ENCODE results near the gene TBCCD1. TPM values are rescaled to one million over a fixed set of nuclear protein-coding genes. Genes with fewer than 3 reads are reported as not detected.

TBCCD1 gene
- total RNA-seq, 1 experiment from 2014 or later, result 7.4 TPM

DNA sequence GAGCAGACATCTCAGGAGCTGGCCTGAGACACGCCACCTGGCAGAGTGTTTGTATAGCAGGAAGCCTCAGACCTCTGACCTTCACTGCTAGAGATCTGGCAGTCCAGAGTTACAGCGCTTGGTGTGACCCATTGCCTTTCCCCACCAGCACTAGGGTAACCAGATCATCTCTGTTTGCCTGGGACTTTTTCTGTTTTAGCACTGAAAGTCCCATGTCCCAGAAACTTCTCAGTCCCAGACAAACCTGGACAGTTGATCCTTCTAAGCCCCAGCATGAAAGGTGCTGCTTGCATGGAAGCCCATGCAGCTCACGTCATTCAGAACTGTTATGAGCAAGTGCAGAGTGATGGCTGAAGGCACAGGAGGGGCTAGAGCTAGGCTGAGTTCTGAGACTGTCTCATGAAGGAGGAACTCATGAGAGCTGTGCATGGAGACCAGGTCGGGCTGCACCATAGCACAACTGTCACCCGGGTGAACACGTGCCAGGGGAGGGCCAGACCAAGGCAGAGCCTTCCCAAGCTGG, 27.5 kb upstream of the TBCCD1 start:
- H3K18ac ChIP-seq (ENCODE audit: insufficient read length, low read depth, low read length), result no peak overlapping the region
- WGBS (ENCODE audit: extremely low coverage, insufficient read length, low lambda C conversion rate), result no CpG with 5 or more reads among the region's 6 CpGs
- H3K4me2 ChIP-seq (ENCODE audit: insufficient read depth, insufficient read length, low read length), result no peak overlapping the region
- no peak overlapping the region for H3K56ac ChIP-seq (ENCODE audit: insufficient read length, low read depth, low read length)
- no peaks in the 10 kb centered on the region for H3K36me3 Mint-ChIP-seq (ENCODE audit: insufficient read depth in 1 of 3, low read depth in 3 of 3)
- H4K8ac ChIP-seq (replicated peaks; ENCODE audit: insufficient read length, low read depth, low read length), result no peak overlapping the region
- H3K4me1 ChIP-seq (ENCODE audit: insufficient read depth, low read length), result no peaks in the 10 kb centered on the region
- H2BK20ac ChIP-seq (ENCODE audit: low read depth, low read length, poor library complexity, severe bottlenecking), result no peak overlapping the region
- peaks cover 6% of the 10 kb centered on the region in 2 experiments for H3K4me1 Mint-ChIP-seq
- no peaks in the 10 kb centered on the region for H3K79me1 ChIP-seq (ENCODE audit: insufficient read depth, low read depth, low read length, poor library complexity, severe bottlenecking)
- peaks cover 3% of the 10 kb centered on the region; the same call in 1 of the 2 replicates for H3K27me3 Mint-ChIP-seq (ENCODE audit: low read depth)
- no peak overlapping the region for H3K4ac ChIP-seq (ENCODE audit: low read depth, low read length)
- H3K9me3 Mint-ChIP-seq, result peaks cover 0 to 3% of the 10 kb centered on the region in 2 experiments; a peak in 1 of 5 replicates
- DNase-seq, result no peak
- TF ChIP-seq, protein P1, sequence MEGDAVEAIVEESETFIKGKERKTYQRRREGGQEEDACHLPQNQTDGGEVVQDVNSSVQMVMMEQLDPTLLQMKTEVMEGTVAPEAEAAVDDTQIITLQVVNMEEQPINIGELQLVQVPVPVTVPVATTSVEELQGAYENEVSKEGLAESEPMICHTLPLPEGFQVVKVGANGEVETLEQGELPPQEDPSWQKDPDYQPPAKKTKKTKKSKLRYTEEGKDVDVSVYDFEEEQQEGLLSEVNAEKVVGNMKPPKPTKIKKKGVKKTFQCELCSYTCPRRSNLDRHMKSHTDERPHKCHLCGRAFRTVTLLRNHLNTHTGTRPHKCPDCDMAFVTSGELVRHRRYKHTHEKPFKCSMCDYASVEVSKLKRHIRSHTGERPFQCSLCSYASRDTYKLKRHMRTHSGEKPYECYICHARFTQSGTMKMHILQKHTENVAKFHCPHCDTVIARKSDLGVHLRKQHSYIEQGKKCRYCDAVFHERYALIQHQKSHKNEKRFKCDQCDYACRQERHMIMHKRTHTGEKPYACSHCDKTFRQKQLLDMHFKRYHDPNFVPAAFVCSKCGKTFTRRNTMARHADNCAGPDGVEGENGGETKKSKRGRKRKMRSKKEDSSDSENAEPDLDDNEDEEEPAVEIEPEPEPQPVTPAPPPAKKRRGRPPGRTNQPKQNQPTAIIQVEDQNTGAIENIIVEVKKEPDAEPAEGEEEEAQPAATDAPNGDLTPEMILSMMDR (conservative IDR thresholded peaks at IDR 0.05), result no peak
- no peaks in the 10 kb centered on the region for H3K9me3 ChIP-seq (ENCODE audit: control insufficient read depth, low read depth, low read length)
- H3K27me3 ChIP-seq (ENCODE audit: insufficient read depth, low read length), result no peaks in the 10 kb centered on the region
- H3K14ac ChIP-seq (ENCODE audit: insufficient read depth, low read length), result no peak overlapping the region
- H3K23ac ChIP-seq (ENCODE audit: insufficient read length, low read depth, low read length), result no peak overlapping the region
- H4K20me1 ChIP-seq (ENCODE audit: control insufficient read depth, insufficient read depth, insufficient read length), result no peaks in the 10 kb centered on the region
- no peak overlapping the region for H3T11ph ChIP-seq (ENCODE audit: low read length)
- no peak overlapping the region for H2BK120ac ChIP-seq (ENCODE audit: low read depth, low read length, poor library complexity, severe bottlenecking)
- H3K27ac ChIP-seq (ENCODE audit: insufficient read length, low read depth, low read length), result no peak overlapping the region
- H2BK5ac ChIP-seq (ENCODE audit: insufficient read length, low read length), result no peak overlapping the region
- H4K5ac ChIP-seq (ENCODE audit: insufficient read length, low read depth, low read length), result no peak overlapping the region
- H2AFZ ChIP-seq (ENCODE audit: low read length), result no peak overlapping the region
- H4K91ac ChIP-seq (ENCODE audit: insufficient read length, low read depth, low read length), result no peak overlapping the region
- no peak overlapping the region for H3K4me3 Mint-ChIP-seq
- no peak overlapping the region for H2AK5ac ChIP-seq (ENCODE audit: insufficient read length, low read length)
- H2BK15ac ChIP-seq (ENCODE audit: low read depth, low read length), result no peak overlapping the region
- no peak overlapping the region for H3K9ac ChIP-seq (ENCODE audit: extremely low read depth, insufficient read length, low read length)
- no peaks in the 10 kb centered on the region for H3K23me2 ChIP-seq (ENCODE audit: insufficient read length, low read depth, low read length, poor library complexity, severe bottlenecking)
- no peaks in the 10 kb centered on the region for H3K79me2 ChIP-seq (ENCODE audit: insufficient read depth, low read length)
- no peak overlapping the region for H2BK12ac ChIP-seq (ENCODE audit: insufficient read length, low read depth, low read length)
- H3K27ac Mint-ChIP-seq, result no peak overlapping the region

Measured in H9 (cell line).